A549 treated with ZK216348 at 1 μM for 4 hours (cell line): ENCODE measurements around the gene PDSS2. TPM values are rescaled to one million over a fixed set of nuclear protein-coding genes. Genes with fewer than 3 reads are reported as not detected.

Experiments used
- total RNA-seq: library from RNA; stranded (reverse); fragments of 200-300 nt; extraction: Qiagen RNA extraction; gene quantifications from 5 replicates; pipeline ENCODE4 v1.2.3, GENCODE V29; 2022; ENCODE audit warnings: low read depth

The PDSS2 gene
- 4.4 to 7.2 TPM (median 6.4 TPM) in 5 replicates for total RNA-seq

GRCh38 chr6:107459283-107460082 is at the start of gene PDSS2:
PDSS2 (minus strand) TSS chr6:107459564; CDS start chr6:107459285, 279 bp downstream.

GRCh38 chr6:107489636-107490565 is 30.5 kb upstream of the PDSS2 start, which contains the start of gene SOBP:
SOBP (plus strand) TSS chr6:107490117; CDS start chr6:107490617, 500 bp downstream.

GRCh38 chr6:107114926-107115694 is 344.3 kb downstream of the PDSS2 start, which contains the start of gene BEND3:
BEND3 (minus strand) TSS chr6:107115515; CDS start chr6:107099285, 16,230 bp downstream.

Other genes starting within 250 kb of the PDSS2 start
- gene SOBP, start 30.6 kb upstream of the PDSS2 start, total RNA-seq = 0.85 to 1.6 TPM (median 1.1 TPM) in 5 replicates